Type B pancreatic cell (in vitro differentiated cells): Measurements from ENCODE around the gene BNC2. TPM values are rescaled to one million over a fixed set of nuclear protein-coding genes. Genes with fewer than 3 reads are reported as not detected.

Experiments
- DNase-seq: peaks from one replicate; pipeline ENCODE4 v3.0.0; 2021; ENCODE audit warnings: mixed read lengths; ENCODE audit not compliant: unreplicated experiment; ENCODE audit errors: extremely low spot score
- H3K27ac Mint-ChIP-seq: 2 replicates; pipeline ENCODE4 v1.8.0; 2021; ENCODE audit warnings: mild to moderate bottlenecking, mixed read lengths
- H3K27me3 Mint-ChIP-seq: 2 replicates; pipeline ENCODE4 v1.8.0; 2021; ENCODE audit warnings: mixed read lengths
- H3K36me3 Mint-ChIP-seq: 2 replicates; pipeline ENCODE4 v1.8.0; 2021; ENCODE audit warnings: mixed read lengths
- H3K4me1 Mint-ChIP-seq: one replicate; pipeline ENCODE4 v1.8.0; 2021; ENCODE audit warnings: mixed read lengths; ENCODE audit not compliant: unreplicated experiment
- H3K4me3 Mint-ChIP-seq: 2 replicates; pipeline ENCODE4 v1.8.0; 2021; ENCODE audit warnings: mild to moderate bottlenecking, mixed read lengths
- H3K9me3 Mint-ChIP-seq: 2 replicates; pipeline ENCODE4 v1.8.0; 2021; ENCODE audit warnings: mixed read lengths
- total RNA-seq: library from RNA; stranded (reverse); gene quantifications from 2 replicates; pipeline ENCODE4 v1.2.1, GENCODE V29; 2021; ENCODE audit warnings: low replicate concordance
- TF ChIP-seq, protein P1 (sequence below): fragments of 200-600 bp; sonication (generic); conservative IDR thresholded peaks from 2 replicates; pipeline ENCODE4 v1.5.0; 2021; ENCODE audit warnings: antibody characterized with exemption, mild to moderate bottlenecking

Gene BNC2
- total RNA-seq, 1 donor from 2014 or later: 80.9 TPM

DNA sequence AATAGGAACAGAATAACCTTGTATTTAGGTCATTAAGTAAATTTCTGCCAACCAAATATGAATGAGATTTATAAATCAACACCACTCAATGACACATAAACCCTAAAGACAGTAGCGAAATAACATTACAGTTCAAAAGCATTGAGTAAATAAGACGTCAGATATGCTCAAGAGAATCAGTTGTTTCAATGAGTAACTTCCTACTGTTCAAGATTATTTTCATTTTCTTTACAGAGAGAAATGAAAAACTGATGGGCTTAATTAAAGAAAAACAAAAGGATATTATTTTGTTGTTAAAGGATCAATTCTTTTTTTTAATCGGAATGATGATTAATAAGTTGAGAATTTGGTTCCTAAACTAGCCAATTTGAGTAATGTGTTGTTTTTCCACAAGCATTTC lies 150.1 kb downstream of the BNC2 start:
- peaks cover 19% of the 10 kb centered on the region for H3K27me3 Mint-ChIP-seq
- peaks cover 34% of the 10 kb centered on the region for H3K4me1 Mint-ChIP-seq
- no peak overlapping the region for H3K4me3 Mint-ChIP-seq
- H3K36me3 Mint-ChIP-seq: peaks cover 9% of the 10 kb centered on the region
- no peaks in the 10 kb centered on the region for H3K9me3 Mint-ChIP-seq
- no peak for DNase-seq
- no peak overlapping the region for H3K27ac Mint-ChIP-seq
- TF ChIP-seq, protein P1, sequence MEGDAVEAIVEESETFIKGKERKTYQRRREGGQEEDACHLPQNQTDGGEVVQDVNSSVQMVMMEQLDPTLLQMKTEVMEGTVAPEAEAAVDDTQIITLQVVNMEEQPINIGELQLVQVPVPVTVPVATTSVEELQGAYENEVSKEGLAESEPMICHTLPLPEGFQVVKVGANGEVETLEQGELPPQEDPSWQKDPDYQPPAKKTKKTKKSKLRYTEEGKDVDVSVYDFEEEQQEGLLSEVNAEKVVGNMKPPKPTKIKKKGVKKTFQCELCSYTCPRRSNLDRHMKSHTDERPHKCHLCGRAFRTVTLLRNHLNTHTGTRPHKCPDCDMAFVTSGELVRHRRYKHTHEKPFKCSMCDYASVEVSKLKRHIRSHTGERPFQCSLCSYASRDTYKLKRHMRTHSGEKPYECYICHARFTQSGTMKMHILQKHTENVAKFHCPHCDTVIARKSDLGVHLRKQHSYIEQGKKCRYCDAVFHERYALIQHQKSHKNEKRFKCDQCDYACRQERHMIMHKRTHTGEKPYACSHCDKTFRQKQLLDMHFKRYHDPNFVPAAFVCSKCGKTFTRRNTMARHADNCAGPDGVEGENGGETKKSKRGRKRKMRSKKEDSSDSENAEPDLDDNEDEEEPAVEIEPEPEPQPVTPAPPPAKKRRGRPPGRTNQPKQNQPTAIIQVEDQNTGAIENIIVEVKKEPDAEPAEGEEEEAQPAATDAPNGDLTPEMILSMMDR: no peak

DNA sequence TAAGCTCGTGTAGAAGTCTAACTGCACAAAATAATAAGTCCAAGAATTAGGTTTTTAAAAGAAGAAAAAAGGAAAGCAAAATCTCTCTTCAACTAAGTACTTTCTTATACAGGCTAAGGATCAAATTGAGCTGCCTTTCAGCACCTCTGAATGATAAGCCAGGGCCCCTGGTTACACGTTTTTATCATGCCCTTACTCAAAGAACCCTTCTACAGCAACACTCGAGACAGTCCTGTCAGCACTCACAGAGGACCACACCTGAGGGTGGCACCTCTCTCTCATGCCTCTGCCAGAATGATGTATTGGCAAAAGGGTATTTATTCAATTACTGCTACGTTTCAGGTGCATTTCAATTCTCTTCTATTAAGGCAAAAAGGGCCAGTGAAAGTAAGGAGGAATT lies 150.5 kb downstream of the BNC2 start:
- peaks cover 19% of the 10 kb centered on the region for H3K27me3 Mint-ChIP-seq
- no peak overlapping the region for H3K27ac Mint-ChIP-seq
- peaks cover 34% of the 10 kb centered on the region for H3K4me1 Mint-ChIP-seq
- no peak for DNase-seq
- no peak overlapping the region for H3K4me3 Mint-ChIP-seq
- TF ChIP-seq, protein P1: no peak
- H3K9me3 Mint-ChIP-seq: no peaks in the 10 kb centered on the region
- H3K36me3 Mint-ChIP-seq: peaks cover 9% of the 10 kb centered on the region

GRCh38 chr9:16718952-16719351 lies 151.5 kb downstream of the BNC2 start:
- no peaks in the 10 kb centered on the region for H3K9me3 Mint-ChIP-seq
- H3K27me3 Mint-ChIP-seq: peaks cover 16% of the 10 kb centered on the region
- peaks cover 9% of the 10 kb centered on the region for H3K36me3 Mint-ChIP-seq
- DNase-seq: no peak
- peaks cover 29% of the 10 kb centered on the region for H3K4me1 Mint-ChIP-seq
- TF ChIP-seq, protein P1: no peak
- H3K27ac Mint-ChIP-seq: no peak overlapping the region
- no peak overlapping the region for H3K4me3 Mint-ChIP-seq

GRCh38 chr9:16718296-16718695 lies 152.2 kb downstream of the BNC2 start:
- no peak for DNase-seq
- H3K4me1 Mint-ChIP-seq: peaks cover 25% of the 10 kb centered on the region
- no peak overlapping the region for H3K4me3 Mint-ChIP-seq
- H3K9me3 Mint-ChIP-seq: no peaks in the 10 kb centered on the region
- H3K27me3 Mint-ChIP-seq: peaks cover 13% of the 10 kb centered on the region
- TF ChIP-seq, protein P1: no peak
- peaks cover 9% of the 10 kb centered on the region for H3K36me3 Mint-ChIP-seq
- no peak overlapping the region for H3K27ac Mint-ChIP-seq

DNA sequence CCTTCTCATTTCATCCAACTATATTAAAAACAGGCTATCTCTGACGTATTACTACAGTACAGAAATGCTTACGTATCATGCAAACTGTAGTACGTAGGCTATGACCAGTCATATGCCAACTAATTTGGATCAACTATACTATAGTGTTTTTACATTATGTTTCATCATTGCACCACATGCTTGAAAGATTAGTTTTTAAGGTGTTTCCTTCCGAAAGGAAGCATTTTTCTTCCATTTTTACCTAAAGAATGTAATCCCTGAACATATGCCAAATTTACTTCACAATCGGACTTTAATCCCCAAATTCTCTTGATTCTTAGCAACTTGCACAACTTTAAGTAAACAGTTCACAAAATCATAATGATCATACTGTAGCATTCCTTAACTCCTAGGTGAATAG lies 153.9 kb downstream of the BNC2 start:
- Mint-ChIP-seq H3K27ac (no peak overlapping the region), H3K4me3 (no peak overlapping the region), H3K9me3 (no peaks in the 10 kb centered on the region), H3K4me1 (peaks cover 34% of the 10 kb centered on the region), H3K27me3 (peaks cover 11% of the 10 kb centered on the region), H3K36me3 (peaks cover 12% of the 10 kb centered on the region)
- TF ChIP-seq, protein P1: no peak
- no peak for DNase-seq

- no peaks in the 10 kb centered on the region for H3K9me3 Mint-ChIP-seq
- H3K4me1 Mint-ChIP-seq: peaks cover 43% of the 10 kb centered on the region
- no peak for DNase-seq
- H3K36me3 Mint-ChIP-seq: peaks cover 12% of the 10 kb centered on the region
- H3K27ac Mint-ChIP-seq: no peak overlapping the region
- no peak overlapping the region for H3K4me3 Mint-ChIP-seq
- peaks cover 10% of the 10 kb centered on the region for H3K27me3 Mint-ChIP-seq
- TF ChIP-seq, protein P1: no peak
These were observed 155.1 kb downstream of the BNC2 start for GRCh38 chr9:16715404-16715803.
